Fibroblast of mammary gland (primary cell): Measurements from ENCODE around the gene ZNF860.

Experiments used
- DNase-seq: peaks from one replicate; pipeline ENCODE4 v3.0.0-alpha.2; 2010; ENCODE audit warnings: low read depth
- H3K4me3 ChIP-seq: 2 replicates; pipeline ENCODE4 v1.5.1; 2011; ENCODE audit warnings: low read depth, mild to moderate bottlenecking, low read length, moderate library complexity; ENCODE audit not compliant: control insufficient read depth
- TF ChIP-seq, protein P1 (sequence below): conservative IDR thresholded peaks from 2 replicates; pipeline ENCODE4 v1.5.1; 2011; ENCODE audit warnings: low read depth, low read length, inconsistent platforms; ENCODE audit not compliant: control insufficient read depth, insufficient read depth

Gene ZNF860

GRCh38 chr3:31959251-31959650, 22.3 kb upstream of the ZNF860 start:
- no peak overlapping the region for H3K4me3 ChIP-seq
- TF ChIP-seq, protein P1, sequence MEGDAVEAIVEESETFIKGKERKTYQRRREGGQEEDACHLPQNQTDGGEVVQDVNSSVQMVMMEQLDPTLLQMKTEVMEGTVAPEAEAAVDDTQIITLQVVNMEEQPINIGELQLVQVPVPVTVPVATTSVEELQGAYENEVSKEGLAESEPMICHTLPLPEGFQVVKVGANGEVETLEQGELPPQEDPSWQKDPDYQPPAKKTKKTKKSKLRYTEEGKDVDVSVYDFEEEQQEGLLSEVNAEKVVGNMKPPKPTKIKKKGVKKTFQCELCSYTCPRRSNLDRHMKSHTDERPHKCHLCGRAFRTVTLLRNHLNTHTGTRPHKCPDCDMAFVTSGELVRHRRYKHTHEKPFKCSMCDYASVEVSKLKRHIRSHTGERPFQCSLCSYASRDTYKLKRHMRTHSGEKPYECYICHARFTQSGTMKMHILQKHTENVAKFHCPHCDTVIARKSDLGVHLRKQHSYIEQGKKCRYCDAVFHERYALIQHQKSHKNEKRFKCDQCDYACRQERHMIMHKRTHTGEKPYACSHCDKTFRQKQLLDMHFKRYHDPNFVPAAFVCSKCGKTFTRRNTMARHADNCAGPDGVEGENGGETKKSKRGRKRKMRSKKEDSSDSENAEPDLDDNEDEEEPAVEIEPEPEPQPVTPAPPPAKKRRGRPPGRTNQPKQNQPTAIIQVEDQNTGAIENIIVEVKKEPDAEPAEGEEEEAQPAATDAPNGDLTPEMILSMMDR = no peak

DNA sequence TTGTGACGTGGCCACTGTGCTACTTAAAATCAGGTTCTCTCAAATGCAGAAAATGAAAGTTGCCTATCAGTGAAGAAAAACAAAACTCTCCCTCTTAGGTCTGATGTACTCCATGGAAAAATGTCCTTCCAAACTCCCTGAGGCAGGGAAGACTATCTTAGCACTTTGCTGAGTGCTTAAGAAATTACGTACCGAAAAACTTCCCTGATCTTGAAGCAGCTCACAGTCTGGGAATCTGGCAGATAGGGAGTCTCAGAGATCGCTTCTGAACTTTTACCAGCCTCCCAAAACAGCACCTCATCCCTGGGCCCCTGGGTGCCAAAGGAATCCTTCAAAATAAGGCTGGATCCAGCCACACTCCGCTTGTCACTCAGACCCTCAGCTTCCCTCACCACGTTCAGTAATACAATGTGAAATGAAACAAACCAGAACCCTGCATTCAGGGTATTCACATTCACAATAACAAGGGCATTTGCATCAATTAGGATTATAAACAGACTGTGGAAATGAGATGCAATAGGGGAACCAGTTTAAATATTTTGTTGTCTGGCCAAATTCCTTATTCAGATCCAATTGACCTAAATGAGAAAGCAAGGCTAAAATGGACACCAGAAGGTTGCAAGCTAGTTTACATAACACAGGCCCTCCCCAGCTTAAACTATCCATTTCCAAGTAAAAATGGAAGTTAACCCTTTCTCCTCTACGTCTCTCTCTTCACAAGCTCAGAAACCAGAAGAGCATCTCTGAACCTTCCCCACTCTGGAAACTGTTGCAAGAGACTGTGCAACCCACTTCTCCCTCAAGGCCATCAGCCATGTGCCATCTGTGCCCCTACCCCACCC, 21.4 kb upstream of the ZNF860 start:
- TF ChIP-seq, protein P1 = no peak
- peak overlapping the region; percentile 29 for H3K4me3 ChIP-seq
- no peak for DNase-seq

More at GRCh38 chr3:31959251-31959650, 22.3 kb upstream of the ZNF860 start:
- no peak for DNase-seq

DNA sequence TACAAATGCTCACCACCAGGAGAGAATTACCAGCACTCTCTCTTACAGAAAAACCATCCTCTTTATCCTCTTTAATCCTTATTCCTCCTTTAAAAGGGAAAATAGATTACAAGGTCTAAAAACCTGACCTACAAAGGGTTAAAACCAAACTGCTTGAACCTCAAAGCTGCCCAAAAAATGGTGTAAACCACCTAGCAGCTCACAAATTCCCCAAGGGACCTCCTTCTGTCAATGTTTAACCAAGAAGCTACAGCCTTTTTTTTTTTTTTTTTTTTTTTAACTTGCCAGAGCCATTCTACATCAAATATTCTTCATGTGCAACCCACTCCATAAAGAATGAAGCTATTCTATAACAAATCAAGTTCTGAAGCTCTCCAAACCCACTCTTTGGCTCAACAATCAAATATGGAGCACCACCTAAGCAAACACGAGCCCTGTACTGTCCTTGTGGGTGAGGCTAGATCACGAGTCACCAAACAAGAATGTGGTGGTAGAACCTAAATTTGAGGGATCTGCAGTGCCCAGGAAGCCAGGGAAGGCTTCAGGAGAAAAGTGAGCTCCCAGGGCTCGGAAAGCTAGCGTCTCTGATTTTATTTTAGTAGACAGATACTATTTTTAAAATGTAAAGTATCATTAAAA, 20.6 kb upstream of the ZNF860 start:
- TF ChIP-seq, protein P1 = no peak
- no peak overlapping the region for H3K4me3 ChIP-seq
- peak; percentile 69 for DNase-seq

GRCh38 chr3:31962801-31963205, 18.7 kb upstream of the ZNF860 start:
- TF ChIP-seq, protein P1 = no peak
- DNase-seq = peak; percentile 59
- no peak overlapping the region for H3K4me3 ChIP-seq

GRCh38 chr3:31966978-31967591, 14.5 kb upstream of the ZNF860 start:
- DNase-seq = no peak
- H3K4me3 ChIP-seq = no peak overlapping the region
- TF ChIP-seq, protein P1 = no peak

DNA sequence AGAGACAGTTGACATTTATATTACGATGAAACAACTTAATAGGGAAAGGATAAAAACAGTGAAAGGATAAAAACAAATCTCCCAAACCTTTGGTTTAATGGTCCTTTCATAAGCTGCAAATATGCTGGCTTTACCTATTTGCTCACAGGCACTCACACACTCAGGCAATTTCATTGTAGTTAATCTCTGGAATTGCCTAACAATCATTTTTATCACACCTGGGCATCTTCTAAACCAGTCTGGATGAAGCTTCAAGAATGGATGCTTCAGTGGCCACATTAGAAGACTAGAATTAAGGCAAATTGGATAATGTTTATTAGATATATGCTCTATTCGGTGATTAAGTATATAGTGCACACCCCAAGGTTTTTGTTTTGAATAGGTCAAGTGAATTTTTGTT, 14.0 kb upstream of the ZNF860 start:
- no peak overlapping the region for H3K4me3 ChIP-seq
- no peak for DNase-seq
- TF ChIP-seq, protein P1 = no peak
